Measurements from ENCODE around the gene ATL1. TPM values are rescaled to one million over a fixed set of nuclear protein-coding genes. Genes with fewer than 3 reads are reported as not detected.

The ATL1 gene
- total and polyA plus RNA-seq, 2 experiments from 2014 or later = 3.5 to 7.0 TPM

GRCh38 chr14:50533241-50533705, 26.7 kb upstream of the ATL1 start (continued):
- TF ChIP-seq ZNF462 (CRISPR knock-in tag; IDR thresholded peaks at IDR 0.05) = no peak
- no peak for TF ChIP-seq EZH2phosphoT487 (IDR thresholded peaks at IDR 0.05; ENCODE audit: unreplicated experiment)
- TF ChIP-seq CREB1 (CRISPR knock-in tag; IDR thresholded peaks at IDR 0.05; ENCODE audit: low read depth) = no peak
- TF ChIP-seq NANOG (IDR thresholded peaks at IDR 0.05; ENCODE audit: borderline replicate concordance) = no peak
- no peak for TF ChIP-seq STAT1 (IDR thresholded peaks at IDR 0.05; ENCODE audit: unreplicated experiment)
- TF ChIP-seq ZNF114 (CRISPR knock-in tag; IDR thresholded peaks at IDR 0.05) = no peak

- Histone ChIP-seq H3K4me1 (ENCODE audit: insufficient read depth) (peaks cover 19% of the 10 kb centered on the region), H4K20me1 (replicated peaks; ENCODE audit: insufficient read depth) (0 out of 2 replicates have a peak, but pooled peaks cover under 1% of the 10 kb centered on the region), H3K36me3 (ENCODE audit: insufficient read depth) (no peaks in the 10 kb centered on the region), H3K27ac (ENCODE audit: low read depth) (no peak overlapping the region), H3K4me2 (no peak overlapping the region; the same call in 1 of the 2 replicates), H3K27me3 (ENCODE audit: insufficient read depth) (no peaks in the 10 kb centered on the region), H3F3A (replicated peaks; ENCODE audit: low read depth) (no peaks in the 10 kb centered on the region), H3K9me2 (ENCODE audit: insufficient read depth) (no peaks in the 10 kb centered on the region), H3K4me3 (no peak overlapping the region), H2AFZ (no peak overlapping the region), H3K79me2 (replicated peaks; ENCODE audit: insufficient read depth) (peaks cover 29% of the 10 kb centered on the region)
- H3K4me1 Mint-ChIP-seq = peaks cover 28% of the 10 kb centered on the region
- H3K27ac Mint-ChIP-seq = no peak overlapping the region
- peaks cover 20% of the 10 kb centered on the region for H3K36me3 Mint-ChIP-seq (ENCODE audit: low read depth)
- DNase-seq (ENCODE audit: low spot score) (no peak), ATAC-seq (no peak)
- H3K4me3 Mint-ChIP-seq = no peak overlapping the region
- peaks cover 20% of the 10 kb centered on the region for H3K9me3 Mint-ChIP-seq
- peaks cover 7% of the 10 kb centered on the region for H3K27me3 Mint-ChIP-seq (ENCODE audit: insufficient read depth, low read depth, poor library complexity)
- TF ChIP-seq JUNB (IDR thresholded peaks at IDR 0.05; ENCODE audit: unreplicated experiment) (no peak), ZNF462 (CRISPR knock-in tag; IDR thresholded peaks at IDR 0.05) (no peak), STAT1 (IDR thresholded peaks at IDR 0.05; ENCODE audit: unreplicated experiment) (no peak), EZH2 (IDR thresholded peaks at IDR 0.05; ENCODE audit: low read depth, unreplicated experiment) (no peak), ZNF331 (CRISPR knock-in tag; IDR thresholded peaks at IDR 0.05; ENCODE audit: low read depth) (no peak)
These were observed 26.1 kb upstream of the ATL1 start for GRCh38 chr14:50533806-50534205.

All from GM23338 (cell line).